RPMI8226 (cell line): ENCODE measurements around the gene DPM2.

Experiments
- DNase-seq: peaks from one replicate; pipeline ENCODE4 v3.0.0-alpha.2; 2015

DPM2 gene

GRCh38 chr9:127953768-127954505, 16.3 kb upstream of the DPM2 start:
- DNase-seq = no peak

- DNase-seq = no peak
Measured at GRCh38 chr9:127953154-127953553, 15.5 kb upstream of the DPM2 start.

GRCh38 chr9:127950513-127951289, 13.0 kb upstream of the DPM2 start:
- no peak for DNase-seq

- DNase-seq = no peak
Measured at GRCh38 chr9:127949827-127950512, 12.3 kb upstream of the DPM2 start.

GRCh38 chr9:127947841-127948710, 10.4 kb upstream of the DPM2 start:
- no peak for DNase-seq

- no peak for DNase-seq
Measured at GRCh38 chr9:127946728-127947127, 9.1 kb upstream of the DPM2 start.

- DNase-seq = no peak
Measured at GRCh38 chr9:127945942-127946341, 8.3 kb upstream of the DPM2 start.

GRCh38 chr9:127945338-127945737, 7.7 kb upstream of the DPM2 start:
- DNase-seq = no peak

GRCh38 chr9:127944586-127945218, 7.0 kb upstream of the DPM2 start:
- DNase-seq = no peak

GRCh38 chr9:127943731-127944144, 6.1 kb upstream of the DPM2 start:
- peak; percentile 79 for DNase-seq

GRCh38 chr9:127943011-127943662, 5.5 kb upstream of the DPM2 start:
- no peak for DNase-seq

- DNase-seq = peak; percentile 80
Measured at GRCh38 chr9:127942216-127943010, 4.8 kb upstream of the DPM2 start.

GRCh38 chr9:127941961-127942215, 4.2 kb upstream of the DPM2 start:
- DNase-seq = no peak

- DNase-seq = no peak
Measured at GRCh38 chr9:127941062-127941960, 3.7 kb upstream of the DPM2 start.

- no peak for DNase-seq
Measured at GRCh38 chr9:127940593-127940992, 2.9 kb upstream of the DPM2 start.

- no peak for DNase-seq
Measured at GRCh38 chr9:127938298-127938690, 640 bp upstream of the DPM2 start.

GRCh38 chr9:127937056-127937387, 632 bp downstream of the DPM2 start:
- DNase-seq = no peak

GRCh38 chr9:127936347-127936852, 1.3 kb downstream of the DPM2 start:
- DNase-seq = no peak

GRCh38 chr9:127935765-127936221, 1.9 kb downstream of the DPM2 start:
- no peak for DNase-seq

- DNase-seq = no peak
Measured at GRCh38 chr9:127934986-127935385, 2.7 kb downstream of the DPM2 start.
